Measurements from ENCODE around the gene FKRP.

The FKRP gene

GRCh38 chr19:46732172-46732938, 13.5 kb upstream of the FKRP start:
- DNase-seq (ENCODE audit: low spot score): no peak

- DNase-seq (ENCODE audit: low spot score): no peak
Measured at GRCh38 chr19:46732966-46733689, 12.7 kb upstream of the FKRP start.

GRCh38 chr19:46733690-46734292, 12.1 kb upstream of the FKRP start:
- DNase-seq (ENCODE audit: low spot score): no peak

- DNase-seq (ENCODE audit: low spot score): no peak
Measured at GRCh38 chr19:46736531-46737297, 9.1 kb upstream of the FKRP start.

- DNase-seq (ENCODE audit: low spot score): no peak
Measured at GRCh38 chr19:46737298-46737654, 8.6 kb upstream of the FKRP start.

- no peak for DNase-seq (ENCODE audit: low spot score)
Measured at GRCh38 chr19:46737761-46738171, 8.1 kb upstream of the FKRP start.

- no peak for DNase-seq (ENCODE audit: low spot score)
Measured at GRCh38 chr19:46739290-46739771, 6.5 kb upstream of the FKRP start.

- no peak for DNase-seq (ENCODE audit: low spot score)
Measured at GRCh38 chr19:46741447-46741846, 4.4 kb upstream of the FKRP start.

GRCh38 chr19:46742926-46743480, 2.9 kb upstream of the FKRP start:
- DNase-seq (ENCODE audit: low spot score): no peak

GRCh38 chr19:46744005-46744691, 1.7 kb upstream of the FKRP start:
- DNase-seq (ENCODE audit: low spot score): no peak

- DNase-seq (ENCODE audit: low spot score): peak; percentile 28
Measured at GRCh38 chr19:46745030-46745429, 827 bp upstream of the FKRP start.

- DNase-seq (ENCODE audit: low spot score): peak; percentile 98
Measured at GRCh38 chr19:46746281-46747057, 612 bp downstream of the FKRP start, which contains the start of gene STRN4. STRN4 (minus strand) TSS chr19:46746450; CDS start chr19:46746430, 20 bp downstream.

GRCh38 chr19:46748325-46749109, 2.7 kb downstream of the FKRP start:
- peak; percentile 71 for DNase-seq (ENCODE audit: low spot score)

GRCh38 chr19:46753420-46754155, 7.7 kb downstream of the FKRP start:
- DNase-seq (ENCODE audit: low spot score): peak; percentile 43

- peak; percentile 72 for DNase-seq (ENCODE audit: low spot score)
Measured at GRCh38 chr19:46755077-46755852, 9.4 kb downstream of the FKRP start.

- no peak for DNase-seq (ENCODE audit: low spot score)
Measured at GRCh38 chr19:46755853-46756543, 10.1 kb downstream of the FKRP start.

GRCh38 chr19:46756544-46756888, 10.7 kb downstream of the FKRP start:
- DNase-seq (ENCODE audit: low spot score): no peak

GRCh38 chr19:46759206-46759605, 13.3 kb downstream of the FKRP start:
- DNase-seq (ENCODE audit: low spot score): no peak

All from GM03348 (cell line).